ENCODE results near the gene TMEM161B.
"Not testable (repeated sequence)": the region's sequence is repeated elsewhere in the genome, so short reads cannot be mapped to it uniquely, and the experiment has no call there.

Gene TMEM161B

DNA sequence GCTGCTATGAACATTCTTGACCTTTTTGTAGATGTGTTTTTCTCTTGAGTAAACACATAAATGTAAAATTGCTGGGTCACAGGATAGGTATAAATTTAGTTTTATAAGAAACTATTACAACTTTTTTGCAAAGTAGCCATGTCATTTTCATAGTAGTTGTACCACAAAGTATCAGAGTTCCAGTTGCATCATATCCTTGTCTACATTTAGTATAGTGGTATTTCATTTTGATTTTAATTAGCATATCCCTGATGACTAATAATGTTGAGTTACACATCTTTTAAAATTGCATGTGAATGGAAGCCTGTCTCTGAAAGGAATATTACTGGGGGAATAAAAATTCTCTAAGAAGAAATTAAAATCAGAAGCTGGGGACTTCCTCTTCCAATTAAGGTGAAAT lies 85.4 kb downstream of the TMEM161B start:
- no peak for DNase-seq (ENCODE audit: low spot score)

DNA sequence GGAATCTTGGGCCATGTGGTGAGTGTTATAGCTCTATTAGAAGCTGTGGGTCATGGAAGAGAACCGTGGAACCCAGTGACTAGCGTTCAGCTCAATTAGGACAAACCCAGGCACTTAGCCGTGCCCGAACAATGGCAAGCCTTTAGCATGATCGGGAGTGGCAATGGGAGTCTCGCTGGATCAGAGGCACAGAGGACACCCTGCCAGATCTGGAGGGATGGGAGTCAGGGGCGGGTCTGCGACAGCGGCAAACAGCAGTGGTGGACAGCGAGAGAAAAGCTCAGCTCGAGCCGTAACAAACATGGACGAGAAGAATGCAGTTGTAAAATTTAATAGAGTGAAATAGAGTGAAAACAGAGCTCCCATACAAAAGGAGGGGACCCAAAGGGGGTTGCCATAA lies 91.2 kb downstream of the TMEM161B start:
- not testable (repeated sequence) for DNase-seq (ENCODE audit: low spot score)

DNA sequence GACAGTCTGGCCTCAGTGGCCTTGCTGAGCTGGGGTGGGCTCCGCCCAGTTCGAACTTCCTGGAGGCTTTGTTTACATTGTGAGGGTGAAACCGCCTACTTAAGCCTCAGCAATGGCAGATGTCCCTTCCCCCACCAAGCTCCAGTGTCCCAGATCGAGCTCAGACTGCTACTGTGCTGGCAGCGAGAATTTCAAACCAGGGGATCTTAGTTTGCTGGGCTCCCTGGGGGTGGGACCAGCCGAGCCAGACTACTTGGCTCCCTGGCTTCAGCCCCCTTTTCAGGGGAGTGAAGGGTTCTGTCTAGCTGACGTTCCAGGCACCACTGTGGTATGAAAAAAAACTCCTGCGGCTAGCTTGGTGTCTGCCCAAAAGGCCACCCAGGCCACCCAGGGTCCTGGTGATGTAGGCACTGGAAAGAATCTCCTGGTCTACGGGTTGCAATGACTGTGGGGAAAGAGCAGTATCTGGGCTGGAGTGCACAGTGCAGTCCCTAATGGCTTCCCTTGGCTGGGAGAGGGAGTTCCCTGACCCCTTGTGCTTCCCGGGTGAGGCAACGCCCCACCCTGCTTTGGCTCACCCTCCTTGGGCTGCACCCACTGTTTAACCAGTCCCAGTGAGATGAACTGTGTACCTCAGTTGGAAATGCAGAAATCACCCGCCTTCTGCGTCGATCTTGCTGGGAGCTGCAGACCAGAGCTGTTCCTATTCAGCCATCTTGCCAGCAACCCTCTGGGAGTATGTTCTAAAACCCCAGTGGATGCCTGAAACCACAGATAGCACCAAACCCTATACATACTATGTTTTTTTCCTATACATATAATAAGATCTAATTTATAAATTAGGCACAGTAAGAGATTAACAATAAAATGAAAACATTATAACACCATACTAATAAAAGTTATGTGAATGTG lies 95.5 kb downstream of the TMEM161B start:
- no peak for DNase-seq (ENCODE audit: low spot score)

DNA sequence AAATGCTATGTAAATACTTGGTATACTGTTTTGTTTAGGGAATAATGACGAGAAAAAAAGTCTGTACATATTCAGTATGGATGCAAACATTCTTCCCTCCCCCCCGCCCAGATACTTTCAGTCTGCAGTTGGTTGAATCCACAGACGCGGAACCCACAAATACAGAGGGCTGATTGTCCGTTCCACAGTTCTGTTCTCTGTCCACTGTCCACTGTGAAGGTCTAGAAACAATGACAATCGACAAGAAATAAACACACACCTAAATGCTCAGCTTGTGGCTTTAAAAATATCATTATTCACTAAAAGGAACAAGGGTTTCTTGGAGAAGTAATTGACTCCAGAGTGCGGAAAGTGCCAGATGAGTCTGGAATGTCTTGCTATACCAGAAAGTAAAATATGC lies 109.1 kb downstream of the TMEM161B start:
- no peak for DNase-seq (ENCODE audit: low spot score)

DNA sequence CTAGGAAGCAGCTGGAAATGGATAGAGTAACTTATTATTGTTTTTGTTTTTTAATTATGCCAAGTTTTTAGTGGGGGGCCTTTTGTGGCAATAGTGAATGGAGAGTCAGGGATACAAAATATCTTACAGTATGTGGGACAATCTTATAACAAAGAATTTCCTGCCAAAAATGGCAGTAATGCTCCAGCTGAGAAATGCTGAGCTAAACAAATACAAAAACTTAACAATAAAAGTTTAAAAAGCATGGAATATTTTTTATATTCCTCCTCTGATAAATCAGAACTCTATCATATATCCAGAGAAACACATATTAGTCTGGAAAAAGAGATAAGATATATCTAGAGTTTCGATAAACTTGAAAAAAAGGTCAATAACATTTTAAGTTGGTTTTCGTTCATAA lies 110.6 kb downstream of the TMEM161B start:
- DNase-seq (ENCODE audit: low spot score): no peak

DNA sequence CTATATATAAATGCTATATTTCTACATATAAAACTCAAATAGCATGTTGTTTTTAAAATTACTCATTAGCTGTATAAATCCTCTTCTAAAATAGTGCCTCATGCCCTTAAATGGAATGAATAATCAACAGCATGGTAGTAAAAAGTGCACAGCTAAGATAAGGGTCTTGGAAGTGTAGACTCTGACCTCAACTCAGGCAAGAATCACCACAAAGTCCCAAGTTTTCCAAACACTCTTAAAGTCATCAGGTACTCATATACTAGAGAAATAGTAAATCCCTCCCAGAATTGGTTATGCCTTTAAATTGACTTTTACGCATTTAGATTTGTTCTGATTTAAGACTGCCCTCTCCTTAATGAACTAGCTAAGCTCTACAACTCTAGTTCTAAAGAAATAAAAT lies 113.8 kb downstream of the TMEM161B start:
- DNase-seq (ENCODE audit: low spot score): no peak

DNA sequence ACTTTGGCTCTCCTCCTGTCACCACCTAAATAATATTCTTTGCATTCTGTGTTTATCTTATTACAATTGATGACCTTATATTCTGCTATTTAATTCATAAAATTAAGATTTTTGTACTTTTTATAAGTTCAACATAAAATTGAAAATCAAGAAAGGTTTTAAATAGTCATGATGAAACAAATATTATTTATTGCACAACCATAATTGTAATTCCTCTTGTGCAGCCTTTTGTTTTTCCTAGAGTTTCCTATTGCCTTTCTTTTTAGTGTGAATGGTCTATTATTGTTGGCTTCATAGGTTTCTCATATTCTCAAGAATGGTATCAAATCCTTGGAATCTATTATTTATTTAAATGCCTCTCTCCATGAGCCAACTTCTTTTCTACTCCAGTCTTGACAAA lies 117.9 kb downstream of the TMEM161B start:
- no peak for DNase-seq (ENCODE audit: low spot score)

DNA sequence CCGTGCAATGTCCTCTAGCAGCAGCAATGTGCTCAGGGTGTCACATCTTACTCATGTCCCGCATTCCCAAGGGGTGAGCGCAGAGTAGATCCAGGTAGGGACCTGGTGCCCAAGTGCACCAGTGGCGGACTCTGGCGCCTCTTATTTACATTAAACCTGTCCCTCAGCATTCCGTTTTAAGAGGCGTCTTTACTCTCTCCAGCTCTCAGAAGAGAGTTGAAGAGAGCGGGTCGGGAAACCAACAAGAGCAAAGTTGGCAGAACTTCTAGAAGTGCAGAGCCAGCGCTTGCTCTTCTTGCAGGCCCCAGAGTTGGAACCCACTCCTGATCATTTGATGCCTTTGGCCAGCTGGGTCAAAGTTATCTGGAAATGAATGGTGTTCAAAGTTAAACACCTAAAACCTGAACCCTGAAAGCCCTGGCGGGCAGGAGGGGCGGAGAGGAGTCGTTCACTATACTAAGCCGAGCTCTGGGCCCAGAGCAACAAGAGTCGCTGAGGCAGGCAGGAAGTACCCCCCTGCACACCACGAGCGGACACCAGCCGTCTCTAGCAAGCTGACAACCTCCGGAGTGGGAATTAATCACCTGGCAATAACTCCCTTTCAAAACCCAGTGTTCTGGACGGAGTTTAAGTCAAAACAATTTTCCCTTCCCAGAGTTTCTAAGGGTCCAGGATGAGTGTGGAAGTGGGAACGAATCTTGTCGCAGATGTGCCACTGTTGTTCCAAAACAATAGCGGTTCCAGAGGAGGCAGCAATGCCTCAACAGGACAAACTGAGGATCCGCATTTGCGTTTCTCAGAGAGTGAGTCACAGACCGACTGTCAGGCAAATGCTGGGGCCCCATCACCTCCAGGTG lies 122.8 kb downstream of the TMEM161B start:
- no peak for DNase-seq (ENCODE audit: low spot score)

DNA sequence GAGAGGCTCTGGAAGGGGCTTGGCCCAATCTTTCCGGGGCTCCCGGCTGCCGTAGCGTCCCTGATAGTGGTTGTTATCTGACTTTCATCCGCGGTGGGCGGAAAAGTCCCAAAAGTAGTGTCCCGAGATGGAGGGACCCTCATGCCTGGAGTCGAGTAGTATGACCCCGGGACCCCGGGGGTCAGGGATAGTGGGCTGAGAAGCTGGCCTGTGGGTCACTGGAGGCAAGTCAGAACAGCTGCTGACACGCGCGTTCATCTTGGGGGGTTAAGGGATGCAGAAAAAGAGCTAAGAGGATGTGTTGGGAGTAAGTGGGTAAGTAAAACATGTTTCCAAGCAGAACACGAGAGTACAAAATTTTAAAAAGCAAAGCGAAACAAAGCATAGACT lies 123.4 kb downstream of the TMEM161B start:
- no peak for DNase-seq (ENCODE audit: low spot score)

Data from SW480 (cell line).